ENCODE results near the gene B3GALNT2.

DNA sequence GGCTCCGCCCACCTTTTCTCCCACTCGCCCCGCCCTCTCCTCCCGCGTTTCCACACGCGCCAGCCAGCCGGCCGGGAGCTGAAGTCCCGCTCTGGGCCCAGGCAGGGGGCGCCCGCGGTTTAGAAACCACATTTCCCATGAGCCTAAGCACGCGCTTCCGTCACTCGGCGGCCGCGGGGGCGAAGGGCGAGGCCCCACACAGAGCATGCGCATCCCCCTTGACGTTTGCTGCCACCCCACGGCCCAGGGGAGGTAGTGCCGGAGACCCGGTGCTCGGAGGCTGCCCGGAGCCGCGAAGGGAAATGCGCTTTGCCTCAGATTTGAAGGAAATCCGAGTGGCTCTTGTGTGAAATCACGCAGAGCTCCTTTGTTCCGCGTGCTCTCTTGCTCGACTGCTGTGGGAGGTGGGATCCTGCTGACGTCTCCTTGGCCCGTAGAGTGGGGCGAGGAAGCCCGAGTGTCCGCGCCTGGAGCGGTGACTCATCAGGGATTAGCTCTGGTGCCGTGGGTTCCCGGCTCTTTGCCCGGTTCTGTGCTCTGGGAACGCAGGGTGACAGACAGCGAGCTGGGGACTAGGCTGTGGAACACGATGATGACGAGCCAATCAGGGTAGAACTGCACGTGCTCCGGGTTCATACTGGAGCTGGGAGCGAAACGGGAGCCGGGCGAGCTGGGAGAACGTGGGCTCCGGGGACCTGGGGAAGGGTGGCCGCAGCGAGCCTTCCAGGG, 406 bp upstream of the B3GALNT2 start:
- TF ChIP-seq, protein P1, sequence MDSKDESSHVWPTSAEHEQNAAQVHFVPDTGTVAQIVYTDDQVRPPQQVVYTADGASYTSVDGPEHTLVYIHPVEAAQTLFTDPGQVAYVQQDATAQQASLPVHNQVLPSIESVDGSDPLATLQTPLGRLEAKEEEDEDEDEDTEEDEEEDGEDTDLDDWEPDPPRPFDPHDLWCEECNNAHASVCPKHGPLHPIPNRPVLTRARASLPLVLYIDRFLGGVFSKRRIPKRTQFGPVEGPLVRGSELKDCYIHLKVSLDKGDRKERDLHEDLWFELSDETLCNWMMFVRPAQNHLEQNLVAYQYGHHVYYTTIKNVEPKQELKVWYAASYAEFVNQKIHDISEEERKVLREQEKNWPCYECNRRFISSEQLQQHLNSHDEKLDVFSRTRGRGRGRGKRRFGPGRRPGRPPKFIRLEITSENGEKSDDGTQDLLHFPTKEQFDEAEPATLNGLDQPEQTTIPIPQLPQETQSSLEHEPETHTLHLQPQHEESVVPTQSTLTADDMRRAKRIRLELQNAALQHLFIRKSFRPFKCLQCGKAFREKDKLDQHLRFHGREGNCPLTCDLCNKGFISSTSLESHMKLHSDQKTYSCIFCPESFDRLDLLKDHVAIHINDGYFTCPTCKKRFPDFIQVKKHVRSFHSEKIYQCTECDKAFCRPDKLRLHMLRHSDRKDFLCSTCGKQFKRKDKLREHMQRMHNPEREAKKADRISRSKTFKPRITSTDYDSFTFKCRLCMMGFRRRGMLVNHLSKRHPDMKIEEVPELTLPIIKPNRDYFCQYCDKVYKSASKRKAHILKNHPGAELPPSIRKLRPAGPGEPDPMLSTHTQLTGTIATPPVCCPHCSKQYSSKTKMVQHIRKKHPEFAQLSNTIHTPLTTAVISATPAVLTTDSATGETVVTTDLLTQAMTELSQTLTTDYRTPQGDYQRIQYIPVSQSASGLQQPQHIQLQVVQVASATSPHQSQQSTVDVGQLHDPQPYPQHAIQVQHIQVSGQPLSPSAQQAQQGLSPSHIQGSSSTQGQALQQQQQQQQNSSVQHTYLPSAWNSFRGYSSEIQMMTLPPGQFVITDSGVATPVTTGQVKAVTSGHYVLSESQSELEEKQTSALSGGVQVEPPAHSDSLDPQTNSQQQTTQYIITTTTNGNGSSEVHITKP (tag by site-specific recombination; IDR thresholded peaks at IDR 0.05): peak; percentile 44; the same call in 1 of the 2 replicates
- TF ChIP-seq, protein P2, sequence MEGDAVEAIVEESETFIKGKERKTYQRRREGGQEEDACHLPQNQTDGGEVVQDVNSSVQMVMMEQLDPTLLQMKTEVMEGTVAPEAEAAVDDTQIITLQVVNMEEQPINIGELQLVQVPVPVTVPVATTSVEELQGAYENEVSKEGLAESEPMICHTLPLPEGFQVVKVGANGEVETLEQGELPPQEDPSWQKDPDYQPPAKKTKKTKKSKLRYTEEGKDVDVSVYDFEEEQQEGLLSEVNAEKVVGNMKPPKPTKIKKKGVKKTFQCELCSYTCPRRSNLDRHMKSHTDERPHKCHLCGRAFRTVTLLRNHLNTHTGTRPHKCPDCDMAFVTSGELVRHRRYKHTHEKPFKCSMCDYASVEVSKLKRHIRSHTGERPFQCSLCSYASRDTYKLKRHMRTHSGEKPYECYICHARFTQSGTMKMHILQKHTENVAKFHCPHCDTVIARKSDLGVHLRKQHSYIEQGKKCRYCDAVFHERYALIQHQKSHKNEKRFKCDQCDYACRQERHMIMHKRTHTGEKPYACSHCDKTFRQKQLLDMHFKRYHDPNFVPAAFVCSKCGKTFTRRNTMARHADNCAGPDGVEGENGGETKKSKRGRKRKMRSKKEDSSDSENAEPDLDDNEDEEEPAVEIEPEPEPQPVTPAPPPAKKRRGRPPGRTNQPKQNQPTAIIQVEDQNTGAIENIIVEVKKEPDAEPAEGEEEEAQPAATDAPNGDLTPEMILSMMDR (tag by site-specific recombination; IDR thresholded peaks at IDR 0.05): peak; percentile 100
- TF ChIP-seq ZNF624 (tag by site-specific recombination; IDR thresholded peaks at IDR 0.05): no peak
- TF ChIP-seq, protein P3, sequence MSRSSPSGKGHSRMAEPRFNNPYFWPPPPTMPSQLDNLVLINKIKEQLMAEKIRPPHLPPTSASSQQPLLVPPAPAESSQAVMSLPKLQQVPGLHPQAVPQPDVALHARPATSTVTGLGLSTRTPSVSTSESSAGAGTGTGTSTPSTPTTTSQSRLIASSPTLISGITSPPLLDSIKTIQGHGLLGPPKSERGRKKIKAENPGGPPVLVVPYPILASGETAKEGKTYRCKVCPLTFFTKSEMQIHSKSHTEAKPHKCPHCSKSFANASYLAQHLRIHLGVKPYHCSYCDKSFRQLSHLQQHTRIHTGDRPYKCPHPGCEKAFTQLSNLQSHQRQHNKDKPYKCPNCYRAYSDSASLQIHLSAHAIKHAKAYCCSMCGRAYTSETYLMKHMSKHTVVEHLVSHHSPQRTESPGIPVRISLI (tag by site-specific recombination; IDR thresholded peaks at IDR 0.05): no peak
- TF ChIP-seq, protein P4, sequence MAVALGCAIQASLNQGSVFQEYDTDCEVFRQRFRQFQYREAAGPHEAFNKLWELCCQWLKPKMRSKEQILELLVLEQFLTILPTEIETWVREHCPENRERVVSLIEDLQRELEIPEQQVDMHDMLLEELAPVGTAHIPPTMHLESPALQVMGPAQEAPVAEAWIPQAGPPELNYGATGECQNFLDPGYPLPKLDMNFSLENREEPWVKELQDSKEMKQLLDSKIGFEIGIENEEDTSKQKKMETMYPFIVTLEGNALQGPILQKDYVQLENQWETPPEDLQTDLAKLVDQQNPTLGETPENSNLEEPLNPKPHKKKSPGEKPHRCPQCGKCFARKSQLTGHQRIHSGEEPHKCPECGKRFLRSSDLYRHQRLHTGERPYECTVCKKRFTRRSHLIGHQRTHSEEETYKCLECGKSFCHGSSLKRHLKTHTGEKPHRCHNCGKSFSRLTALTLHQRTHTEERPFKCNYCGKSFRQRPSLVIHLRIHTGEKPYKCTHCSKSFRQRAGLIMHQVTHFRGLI (tag by site-specific recombination; IDR thresholded peaks at IDR 0.05): peak; percentile 40
- TF ChIP-seq ZNF473 (tag by site-specific recombination; IDR thresholded peaks at IDR 0.05): no peak
